Right lobe of liver (tissue), 4 donors: ENCODE data around the gene MALL.
"Not testable (repeated sequence)": the region's sequence is repeated elsewhere in the genome, so short reads cannot be mapped to it uniquely, and the experiment has no call there.

Source experiments
- CTCF ChIP-seq, 4 donors: fragments of 200-600 bp in 3 of 4; fragments of 450-650 bp in 1 of 4; IDR thresholded peaks; one replicate each; pipeline versions ENCODE4 v1.5.1 to v1.8.0; 2016 to 2022; ENCODE audit warnings: antibody characterized with exemption in 4 of 4, mild to moderate bottlenecking in 2 of 4
- POLR2A ChIP-seq: fragments of 450-650 bp; IDR thresholded peaks from one replicate; pipeline ENCODE4 v1.6.1; 2017; ENCODE audit warnings: antibody characterized with exemption, mild to moderate bottlenecking
- donor health status: DM: no; HTN: no; CAD: no.
- donor health status: DM: no; HTN: no; CAD: no.
- donor health status: DM: no; HTN: yes; CAD: no.

GRCh38 chr2:110053688-110054087, 61.9 kb downstream of the MALL start:
- not testable (repeated sequence) for TF ChIP-seq CTCF (IDR thresholded peaks at IDR 0.05); POLR2A
